Activated naive CD4-positive, alpha-beta T cell treated with anti-CD3 and anti-CD28 coated beads, Interleukin-2, amount 50 U/mL, for 24 hours (primary cell): ENCODE data around the gene NKX2-3.

Source experiments
- H3K27ac Mint-ChIP-seq: one replicate; pipeline ENCODE4 v1.8.0; 2021; ENCODE audit warnings: mild to moderate bottlenecking, mixed read lengths
- H3K27me3 Mint-ChIP-seq: one replicate; pipeline ENCODE4 v1.8.0; 2021; ENCODE audit warnings: mixed read lengths
- H3K36me3 Mint-ChIP-seq: one replicate; pipeline ENCODE4 v1.8.0; 2021; ENCODE audit warnings: mixed read lengths
- H3K4me1 Mint-ChIP-seq: one replicate; pipeline ENCODE4 v1.8.0; 2021; ENCODE audit warnings: mixed read lengths
- H3K4me3 Mint-ChIP-seq: one replicate; pipeline ENCODE4 v1.8.0; 2021; ENCODE audit warnings: mild to moderate bottlenecking, mixed read lengths
- H3K9me3 Mint-ChIP-seq: one replicate; pipeline ENCODE4 v1.8.0; 2021; ENCODE audit warnings: mixed read lengths

The NKX2-3 gene

DNA sequence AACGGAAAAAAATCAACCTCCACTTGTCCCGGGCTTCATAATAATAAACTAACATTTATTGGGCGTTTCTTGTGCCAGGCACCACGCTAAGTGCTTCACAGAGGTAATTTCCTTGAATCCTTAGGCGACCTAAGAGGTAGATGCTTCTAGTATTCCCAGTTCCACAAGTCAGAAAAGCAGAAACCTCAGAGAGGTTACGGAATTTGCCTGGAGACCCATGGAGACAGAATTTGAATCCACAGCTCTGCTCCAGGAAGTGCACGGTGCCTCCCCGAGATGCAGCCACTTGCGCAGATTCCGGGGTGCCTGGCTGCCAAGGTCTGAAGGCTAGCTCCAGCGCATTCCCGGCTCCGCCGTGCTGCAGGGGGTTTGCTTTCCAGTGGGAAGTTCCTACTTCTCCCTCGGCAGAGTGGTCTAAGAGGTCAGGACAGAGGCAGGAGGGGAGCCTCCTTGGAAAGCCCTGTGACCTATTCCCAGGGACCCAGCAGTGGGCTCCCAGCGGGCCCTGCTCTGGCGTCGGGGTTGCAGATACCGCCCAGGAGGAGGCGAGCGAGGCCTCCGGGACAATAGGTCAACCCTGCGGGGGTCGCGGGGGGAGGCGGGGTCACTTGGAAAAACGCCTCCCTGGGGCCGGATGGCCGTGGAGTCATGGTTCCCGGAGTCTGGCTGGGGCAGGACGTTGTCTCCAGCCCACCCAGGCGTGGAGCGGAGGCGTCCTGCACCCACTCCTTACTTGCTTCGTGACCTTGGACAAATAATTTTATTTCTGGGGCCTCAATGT is 10.1 kb upstream of the NKX2-3 start:
- no peak overlapping the region for H3K27ac Mint-ChIP-seq
- H3K4me1 Mint-ChIP-seq, result peaks cover 6% of the 10 kb centered on the region
- peak overlapping the region; percentile 63 for H3K4me3 Mint-ChIP-seq
- no peaks in the 10 kb centered on the region for H3K36me3 Mint-ChIP-seq
- no peaks in the 10 kb centered on the region for H3K9me3 Mint-ChIP-seq
- peaks cover 48% of the 10 kb centered on the region for H3K27me3 Mint-ChIP-seq

DNA sequence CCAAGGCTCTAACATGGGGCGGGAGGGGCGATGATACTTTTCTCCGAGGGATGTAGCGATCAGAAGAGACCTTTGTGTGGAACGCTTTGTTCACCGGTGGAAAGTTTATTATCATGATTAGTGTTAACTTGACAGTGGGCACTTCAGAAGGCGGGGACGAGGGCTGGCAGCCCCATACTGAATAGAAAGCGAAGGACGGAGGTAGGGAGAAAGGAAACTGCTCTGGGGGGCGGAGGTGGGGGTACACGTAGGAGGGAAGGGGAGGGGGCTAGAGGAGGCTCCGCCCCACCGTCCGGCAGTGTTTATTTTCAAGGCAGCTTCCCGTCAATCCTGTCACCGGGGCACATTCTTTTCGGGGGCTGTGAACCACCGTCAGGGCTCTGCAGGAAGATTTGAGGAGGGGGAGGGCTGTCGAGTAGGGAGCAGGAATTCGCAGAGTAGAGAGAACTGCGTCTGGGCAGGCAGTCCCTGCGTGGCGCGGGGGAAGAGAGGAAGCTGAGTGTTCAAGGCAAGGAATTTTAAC is 9.4 kb upstream of the NKX2-3 start:
- peak overlapping the region; percentile 62 for H3K27ac Mint-ChIP-seq
- H3K4me1 Mint-ChIP-seq, result peaks cover 10% of the 10 kb centered on the region
- peak overlapping the region; percentile 63 for H3K4me3 Mint-ChIP-seq
- H3K36me3 Mint-ChIP-seq, result no peaks in the 10 kb centered on the region
- H3K27me3 Mint-ChIP-seq, result peaks cover 49% of the 10 kb centered on the region
- no peaks in the 10 kb centered on the region for H3K9me3 Mint-ChIP-seq

DNA sequence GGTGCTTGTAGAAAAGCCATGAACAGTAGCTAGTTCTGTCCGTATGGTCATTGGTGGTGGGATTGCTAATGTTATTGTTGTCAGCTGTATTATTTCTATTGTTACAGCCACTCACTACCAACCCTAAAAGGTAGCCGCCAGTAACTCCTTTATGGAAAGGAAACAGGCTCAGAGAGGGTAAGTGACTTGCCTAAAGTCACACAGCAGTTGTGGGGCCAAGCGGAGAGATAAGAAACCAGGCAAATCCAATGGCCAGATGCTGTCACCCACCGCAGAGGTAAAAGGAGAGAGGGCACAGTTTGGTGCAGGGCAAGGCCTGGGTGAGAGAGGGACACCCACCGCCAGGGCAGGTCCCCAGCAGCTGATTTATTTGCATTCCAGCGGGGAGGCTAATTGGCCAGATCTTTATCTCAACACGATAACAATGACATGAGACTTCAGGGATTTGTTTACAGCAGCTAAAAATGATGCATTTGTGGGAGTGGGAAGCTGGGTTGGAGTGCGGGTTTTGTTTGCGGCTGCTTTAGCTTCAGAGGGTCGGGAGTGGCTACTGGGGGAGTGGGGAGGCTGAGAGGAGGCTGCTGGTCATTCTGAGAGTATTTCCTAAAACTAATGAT is 8.6 kb upstream of the NKX2-3 start:
- Mint-ChIP-seq H3K4me3 (no peak overlapping the region), H3K9me3 (no peaks in the 10 kb centered on the region), H3K27ac (peak overlapping the region; percentile 5), H3K4me1 (peaks cover 12% of the 10 kb centered on the region), H3K27me3 (peaks cover 53% of the 10 kb centered on the region), H3K36me3 (no peaks in the 10 kb centered on the region)

DNA sequence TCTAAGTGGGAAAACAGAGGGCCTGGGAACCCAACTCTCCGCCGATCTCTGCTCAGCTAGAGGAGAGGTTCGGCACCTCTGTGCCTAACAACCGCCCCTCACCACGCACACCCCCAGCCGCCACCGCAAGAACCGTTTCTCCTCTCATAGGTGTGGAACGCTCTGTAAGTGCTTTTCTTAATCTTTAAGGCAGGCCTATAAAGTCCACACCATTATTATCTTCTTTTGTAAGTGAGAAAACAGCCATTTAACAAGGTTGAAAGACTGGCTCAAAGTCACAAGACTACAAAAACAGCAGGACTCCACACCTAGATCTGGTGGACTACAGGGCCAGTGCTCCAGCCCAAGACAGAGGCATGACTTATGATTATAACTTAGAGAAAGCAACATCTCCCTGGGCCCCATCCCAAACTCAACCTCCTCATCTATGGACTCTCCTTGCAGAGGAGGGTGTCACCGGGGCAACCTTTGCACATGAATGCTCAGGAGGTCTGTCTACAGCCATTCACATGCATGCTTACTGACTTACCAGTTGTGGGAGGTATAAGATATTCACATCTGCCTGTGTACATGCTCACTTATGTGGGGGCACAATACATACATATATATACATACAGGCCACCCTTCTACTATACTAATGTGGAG is 7.9 kb upstream of the NKX2-3 start:
- H3K4me3 Mint-ChIP-seq, result no peak overlapping the region
- H3K27ac Mint-ChIP-seq, result no peak overlapping the region
- no peaks in the 10 kb centered on the region for H3K9me3 Mint-ChIP-seq
- peaks cover 13% of the 10 kb centered on the region for H3K4me1 Mint-ChIP-seq
- peaks cover 57% of the 10 kb centered on the region for H3K27me3 Mint-ChIP-seq
- H3K36me3 Mint-ChIP-seq, result no peaks in the 10 kb centered on the region

DNA sequence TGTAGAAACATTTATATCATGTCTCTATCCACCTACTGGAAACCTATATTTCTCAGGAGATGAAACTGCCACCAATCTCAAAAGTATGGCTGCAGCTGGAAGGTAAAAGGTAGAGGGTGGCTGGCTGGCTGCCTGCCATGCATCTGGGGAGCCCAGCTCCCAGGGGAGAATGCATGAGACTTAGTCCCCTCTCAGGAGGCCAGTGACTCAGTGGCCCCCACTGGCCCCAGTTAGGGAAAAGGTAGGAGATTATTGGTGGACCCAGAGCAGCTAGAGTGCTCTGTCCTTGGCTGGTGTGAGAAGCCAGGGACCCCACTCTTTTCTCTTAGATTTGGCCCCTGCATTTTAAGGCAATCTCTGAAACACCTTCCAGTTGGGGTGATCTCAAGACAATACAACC is 6.8 kb upstream of the NKX2-3 start:
- no peaks in the 10 kb centered on the region for H3K36me3 Mint-ChIP-seq
- H3K9me3 Mint-ChIP-seq, result no peaks in the 10 kb centered on the region
- H3K27ac Mint-ChIP-seq, result no peak overlapping the region
- peaks cover 19% of the 10 kb centered on the region for H3K4me1 Mint-ChIP-seq
- H3K27me3 Mint-ChIP-seq, result peaks cover 58% of the 10 kb centered on the region
- no peak overlapping the region for H3K4me3 Mint-ChIP-seq

DNA sequence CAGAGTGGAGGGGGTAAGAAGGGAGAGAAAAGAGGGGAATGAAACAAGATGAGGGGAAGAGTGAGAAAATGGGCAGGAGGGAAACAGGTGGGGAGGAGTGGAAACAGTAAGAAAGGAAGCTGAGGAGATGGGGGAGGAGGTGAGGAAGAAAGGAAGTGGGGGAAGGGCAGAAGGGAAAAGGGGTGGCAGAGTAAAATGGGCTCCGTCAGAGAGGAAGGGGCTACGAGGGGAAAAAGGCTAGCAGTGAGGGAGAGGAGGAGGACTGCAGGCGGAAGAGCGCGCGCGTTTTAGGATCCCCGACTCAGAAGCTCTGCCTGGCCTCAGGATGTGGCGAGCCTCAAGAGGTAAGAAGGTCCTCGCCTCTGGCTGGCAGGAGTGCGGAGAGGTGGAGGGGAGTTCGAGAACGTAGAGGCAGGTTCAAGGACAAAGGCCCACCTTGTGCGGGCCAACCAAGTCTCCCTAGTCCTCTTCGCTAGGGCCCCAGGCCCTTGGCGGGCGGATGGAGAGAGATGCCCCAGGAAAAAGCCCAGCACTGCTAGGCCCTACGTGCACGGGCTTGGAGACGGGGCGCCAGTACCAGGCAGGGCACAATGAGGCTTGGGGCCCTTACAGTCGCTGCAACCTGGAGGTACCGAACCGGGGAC is 5.8 kb upstream of the NKX2-3 start:
- Mint-ChIP-seq H3K36me3 (no peaks in the 10 kb centered on the region), H3K27me3 (peaks cover 66% of the 10 kb centered on the region), H3K4me1 (peaks cover 22% of the 10 kb centered on the region), H3K27ac (no peak overlapping the region), H3K9me3 (no peaks in the 10 kb centered on the region), H3K4me3 (no peak overlapping the region)

DNA sequence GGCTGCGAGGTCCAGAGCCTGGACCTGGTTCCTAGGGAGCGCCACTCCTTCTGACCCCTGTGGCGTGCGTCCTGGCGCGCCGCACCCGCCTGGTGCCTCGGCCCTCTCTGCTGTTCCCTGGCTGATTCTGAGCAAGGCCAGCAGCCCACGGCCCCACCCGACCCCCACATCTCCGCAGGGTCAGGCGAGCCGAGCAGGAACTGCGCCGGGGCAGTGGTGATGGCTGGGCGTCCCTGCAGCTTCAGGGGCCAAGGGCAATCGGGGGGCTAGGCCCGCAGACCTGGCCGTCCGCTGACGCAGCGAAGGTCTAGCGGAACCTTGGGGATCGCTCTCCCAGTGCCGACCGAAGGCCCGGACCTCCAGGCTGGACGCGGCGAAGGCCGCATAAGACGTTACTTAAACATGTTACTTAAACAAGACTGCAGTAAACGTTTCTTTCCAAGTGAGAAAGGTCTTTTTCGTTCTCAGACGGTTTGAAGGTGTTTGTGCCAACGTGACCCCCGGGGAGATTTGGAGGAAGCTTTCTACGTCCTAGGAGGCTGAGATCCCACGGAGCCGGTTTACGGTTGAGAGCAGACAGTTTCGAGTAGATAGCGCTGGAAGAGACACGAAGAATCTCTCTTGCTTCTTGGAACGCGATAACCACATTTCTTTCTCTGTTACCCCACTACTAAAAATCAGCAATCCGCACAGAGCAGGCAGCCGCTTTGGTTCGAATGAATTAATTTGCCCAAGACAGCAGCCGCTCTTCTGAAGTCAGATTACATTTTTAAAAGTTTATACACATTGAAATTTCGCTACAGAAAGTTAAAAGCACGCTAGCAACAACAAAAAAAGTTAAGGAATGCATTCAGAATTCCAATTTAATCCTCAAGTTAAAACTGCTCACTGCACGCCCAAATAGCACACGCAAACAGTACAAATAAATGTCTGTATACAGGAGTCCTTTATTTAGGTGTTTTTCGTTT is 4.9 kb upstream of the NKX2-3 start:
- Mint-ChIP-seq H3K27me3 (peaks cover 70% of the 10 kb centered on the region), H3K4me3 (no peak overlapping the region), H3K36me3 (no peaks in the 10 kb centered on the region), H3K27ac (no peak overlapping the region), H3K9me3 (no peaks in the 10 kb centered on the region), H3K4me1 (peaks cover 31% of the 10 kb centered on the region)

DNA sequence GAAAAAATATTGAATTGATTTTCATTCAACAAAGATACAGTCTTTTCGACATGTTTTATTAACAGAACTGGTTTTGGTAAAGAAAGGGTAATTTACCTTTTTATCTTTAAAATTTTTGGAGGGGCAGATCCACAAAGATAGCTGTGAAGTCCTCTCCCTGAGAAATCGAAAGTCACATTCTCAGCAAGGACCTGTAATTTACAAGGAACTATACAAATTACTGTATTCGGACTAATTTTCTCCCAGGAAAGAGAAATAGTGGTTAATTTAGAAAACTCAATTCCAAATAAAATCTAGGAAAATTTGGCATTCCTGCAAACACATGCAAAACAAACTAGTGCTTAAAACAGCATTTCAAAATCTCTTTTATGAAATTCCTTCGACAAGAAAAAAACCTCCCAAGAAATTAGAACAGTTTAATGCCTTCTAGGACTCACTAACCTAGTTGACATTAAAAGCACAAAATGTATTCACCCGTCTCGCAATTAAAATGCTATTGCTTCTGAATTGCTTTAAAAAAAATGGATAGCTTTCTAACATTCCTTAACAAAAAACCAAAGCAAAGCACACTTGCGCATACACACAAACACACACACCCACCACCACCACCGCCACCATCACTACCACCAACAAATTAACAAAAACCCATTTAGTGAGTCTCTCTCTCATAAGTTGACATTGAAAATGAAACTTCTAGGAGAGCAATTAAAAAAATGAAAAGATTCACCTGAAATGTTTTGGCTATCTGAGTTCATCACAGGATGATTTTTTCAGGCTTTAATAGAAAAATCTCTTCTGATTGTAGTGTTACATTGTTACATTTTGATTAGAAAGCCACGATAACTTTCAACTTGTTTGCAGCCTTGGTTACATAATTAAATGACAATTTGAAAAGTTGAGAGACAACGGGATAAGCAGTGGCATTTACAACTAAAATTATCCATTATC is 4.0 kb upstream of the NKX2-3 start:
- no peaks in the 10 kb centered on the region for H3K9me3 Mint-ChIP-seq
- H3K4me1 Mint-ChIP-seq, result peaks cover 31% of the 10 kb centered on the region
- peaks cover 70% of the 10 kb centered on the region for H3K27me3 Mint-ChIP-seq
- H3K36me3 Mint-ChIP-seq, result no peaks in the 10 kb centered on the region
- H3K27ac Mint-ChIP-seq, result no peak overlapping the region
- no peak overlapping the region for H3K4me3 Mint-ChIP-seq

DNA sequence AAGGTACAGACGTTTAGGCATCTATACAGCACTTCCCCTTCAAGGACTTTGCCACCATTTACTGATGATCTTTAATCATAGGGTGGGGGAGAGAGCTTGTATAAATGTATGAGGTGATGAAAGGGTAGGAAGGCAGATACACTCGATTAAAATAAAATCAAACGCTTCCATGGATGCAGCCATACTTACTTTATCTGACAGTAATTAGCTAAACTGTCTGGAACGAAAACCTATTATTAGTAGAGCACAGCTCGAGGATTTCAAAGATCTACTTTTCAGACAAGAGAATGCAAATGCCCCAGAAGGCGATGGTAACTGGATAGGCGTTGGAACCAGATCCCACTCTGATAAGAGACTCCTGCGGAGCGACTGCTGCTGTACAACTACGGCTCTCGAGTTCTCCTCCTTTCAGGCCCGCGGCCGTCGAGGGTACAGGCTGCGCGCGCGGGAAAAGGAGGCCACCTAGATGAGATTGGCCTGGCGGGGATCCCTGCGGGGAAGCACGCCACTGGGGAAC is 3.1 kb upstream of the NKX2-3 start:
- H3K27me3 Mint-ChIP-seq, result peaks cover 71% of the 10 kb centered on the region
- H3K27ac Mint-ChIP-seq, result no peak overlapping the region
- no peaks in the 10 kb centered on the region for H3K9me3 Mint-ChIP-seq
- no peaks in the 10 kb centered on the region for H3K36me3 Mint-ChIP-seq
- peaks cover 38% of the 10 kb centered on the region for H3K4me1 Mint-ChIP-seq
- H3K4me3 Mint-ChIP-seq, result no peak overlapping the region

DNA sequence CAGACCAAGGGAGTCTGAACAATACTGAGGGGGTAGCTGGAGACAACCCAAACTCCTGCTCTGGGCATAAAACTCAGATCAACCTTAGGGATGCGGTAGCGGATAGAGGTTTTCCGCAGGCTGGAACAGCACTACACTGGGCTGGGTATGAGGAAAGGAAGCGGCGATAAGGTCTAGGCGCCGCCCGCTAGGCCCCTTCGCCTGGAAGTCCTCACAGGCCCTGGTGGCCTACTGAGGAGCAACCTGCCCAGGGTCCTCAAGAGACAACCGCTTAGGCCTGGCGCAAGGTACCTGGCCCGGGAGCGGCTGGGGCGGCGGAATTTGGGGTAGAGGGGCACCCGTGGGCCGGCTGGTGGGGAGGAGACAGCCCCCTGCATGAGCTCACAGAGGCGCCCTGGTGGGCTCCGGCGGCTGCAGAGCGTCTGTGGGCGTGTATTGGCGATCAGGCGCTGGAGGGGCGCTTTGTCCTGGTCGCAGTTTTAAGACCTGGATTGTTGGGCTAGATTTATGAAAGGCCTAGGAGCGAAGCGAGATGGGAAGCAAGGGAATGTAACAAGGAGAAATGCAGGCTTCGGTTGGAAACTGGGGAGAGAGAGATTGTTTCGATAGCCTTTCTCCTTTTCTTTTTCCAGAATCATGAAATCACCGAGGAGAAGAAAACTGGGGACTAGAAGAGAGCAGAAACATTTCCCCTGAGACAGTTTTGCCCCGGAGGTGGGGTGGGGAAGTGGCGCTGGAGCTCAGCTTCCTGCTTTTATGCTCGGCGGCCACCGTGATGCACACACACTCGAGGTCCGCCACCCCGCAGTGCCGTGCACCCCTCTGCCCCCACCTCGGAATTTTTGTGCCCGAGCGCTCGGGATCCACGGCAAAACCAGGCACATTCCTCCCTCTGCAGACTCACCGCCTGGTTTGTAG is 2.4 kb upstream of the NKX2-3 start:
- H3K9me3 Mint-ChIP-seq, result no peaks in the 10 kb centered on the region
- H3K36me3 Mint-ChIP-seq, result no peaks in the 10 kb centered on the region
- peak overlapping the region; percentile 6 for H3K4me3 Mint-ChIP-seq
- peaks cover 42% of the 10 kb centered on the region for H3K4me1 Mint-ChIP-seq
- H3K27me3 Mint-ChIP-seq, result peaks cover 68% of the 10 kb centered on the region
- no peak overlapping the region for H3K27ac Mint-ChIP-seq

DNA sequence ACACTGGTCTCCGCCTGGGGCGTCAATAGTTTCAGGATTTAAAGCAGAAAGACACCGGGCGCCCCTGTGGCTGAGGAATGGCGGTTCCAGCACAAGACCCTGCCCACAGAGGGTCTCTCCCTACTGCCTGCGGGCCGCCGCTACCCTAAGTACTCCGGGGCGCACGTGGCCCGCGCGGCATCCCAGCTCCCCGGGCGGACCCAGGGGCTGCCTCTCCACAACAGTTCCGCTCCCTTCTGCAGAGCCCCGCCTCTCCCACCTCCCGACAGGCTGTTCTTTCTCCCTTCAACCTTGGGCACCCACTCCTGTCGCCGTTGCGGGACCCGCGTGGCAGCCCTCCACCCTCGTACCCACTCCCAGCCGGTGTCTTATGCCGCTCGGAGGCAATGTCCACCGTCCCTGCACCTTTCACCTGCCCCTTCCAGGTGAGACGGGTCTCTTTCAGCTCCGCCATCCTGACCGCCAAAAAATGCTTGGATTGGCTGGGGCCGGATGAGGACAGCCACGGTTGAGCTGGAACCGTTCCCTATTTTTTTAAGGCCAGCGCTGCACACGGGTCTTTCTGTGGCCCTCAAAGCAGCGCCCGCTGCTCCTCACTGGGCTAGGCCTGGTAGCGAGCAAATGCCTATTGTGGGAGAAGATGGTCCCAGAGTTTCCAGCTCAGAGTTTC is 1.6 kb upstream of the NKX2-3 start:
- Mint-ChIP-seq H3K4me3 (peak overlapping the region; percentile 15), H3K4me1 (peaks cover 46% of the 10 kb centered on the region)

DNA sequence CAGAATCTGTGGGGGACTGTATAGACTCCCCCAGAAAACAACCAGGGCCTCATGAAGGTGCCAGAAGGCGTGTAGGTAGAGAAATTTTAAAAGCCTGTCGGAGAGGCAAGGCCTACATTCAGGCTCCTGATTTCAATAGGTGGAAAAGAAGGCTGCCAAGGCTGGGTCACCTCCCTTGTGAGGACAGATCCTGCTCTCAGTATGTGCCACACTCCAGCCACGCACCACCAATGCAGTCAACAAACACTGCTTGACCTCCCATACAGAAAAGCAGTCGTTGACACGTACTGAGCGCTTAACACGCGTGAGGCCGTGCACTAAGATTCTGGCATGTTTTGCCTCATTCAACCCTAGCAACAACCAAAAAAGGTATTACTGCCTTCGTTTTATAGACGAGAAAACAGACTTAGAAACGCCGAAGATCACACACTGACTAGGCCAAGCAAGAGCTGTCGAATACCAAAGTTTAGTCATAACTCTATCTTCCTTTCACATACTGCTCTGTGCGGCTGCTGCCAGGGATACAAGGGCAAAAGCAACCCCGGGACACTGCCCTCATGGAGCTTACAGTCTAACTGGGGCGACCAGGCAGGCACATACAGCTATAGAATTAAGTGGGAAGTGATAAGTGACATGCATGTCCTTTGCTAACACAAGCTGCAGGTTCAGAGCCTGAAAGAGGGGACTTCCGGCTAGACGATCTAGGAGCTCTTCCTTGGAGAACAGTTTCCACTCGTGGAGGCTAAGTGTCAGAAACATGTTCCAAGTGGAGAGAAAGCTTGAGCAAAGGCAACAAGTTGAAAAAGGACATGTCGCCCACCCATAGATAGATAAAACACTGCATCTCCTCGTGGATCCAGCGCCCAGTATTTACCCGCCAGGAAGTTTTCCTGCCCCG is 797 bp upstream of the NKX2-3 start:
- H3K36me3 Mint-ChIP-seq, result no peaks in the 10 kb centered on the region
- H3K27me3 Mint-ChIP-seq, result peaks cover 65% of the 10 kb centered on the region
- peak overlapping the region; percentile 4 for H3K4me3 Mint-ChIP-seq
- H3K4me1 Mint-ChIP-seq, result peaks cover 49% of the 10 kb centered on the region
- H3K9me3 Mint-ChIP-seq, result no peaks in the 10 kb centered on the region
- no peak overlapping the region for H3K27ac Mint-ChIP-seq

More for the DNA sequence above, 1.6 kb upstream of the NKX2-3 start:
- Mint-ChIP-seq H3K27ac (no peak overlapping the region), H3K9me3 (no peaks in the 10 kb centered on the region), H3K27me3 (peaks cover 65% of the 10 kb centered on the region), H3K36me3 (no peaks in the 10 kb centered on the region)
